ENCODE results near the gene DNAH17. TPM values are rescaled to one million over a fixed set of nuclear protein-coding genes. Genes with fewer than 3 reads are reported as not detected.

DNAH17 gene
- total RNA-seq, 1 experiment from 2014 or later, result not detected

GRCh38 chr17:78576389-78577112 is 645 bp downstream of the DNAH17 start:
- H3K36me3 ChIP-seq, result no peaks in the 10 kb centered on the region
- H3K4me1 ChIP-seq (replicated peaks), result no peaks in the 10 kb centered on the region
- H3K4me3 ChIP-seq, result no peak overlapping the region
- no peaks in the 10 kb centered on the region for H3K9me3 ChIP-seq (replicated peaks)
- no peak overlapping the region for H3K27ac ChIP-seq
- H3K27me3 ChIP-seq (replicated peaks), result no peaks in the 10 kb centered on the region
- no peak for DNase-seq (ENCODE audit: low read depth in 1 of 2, low spot score in 2 of 2)

DNA sequence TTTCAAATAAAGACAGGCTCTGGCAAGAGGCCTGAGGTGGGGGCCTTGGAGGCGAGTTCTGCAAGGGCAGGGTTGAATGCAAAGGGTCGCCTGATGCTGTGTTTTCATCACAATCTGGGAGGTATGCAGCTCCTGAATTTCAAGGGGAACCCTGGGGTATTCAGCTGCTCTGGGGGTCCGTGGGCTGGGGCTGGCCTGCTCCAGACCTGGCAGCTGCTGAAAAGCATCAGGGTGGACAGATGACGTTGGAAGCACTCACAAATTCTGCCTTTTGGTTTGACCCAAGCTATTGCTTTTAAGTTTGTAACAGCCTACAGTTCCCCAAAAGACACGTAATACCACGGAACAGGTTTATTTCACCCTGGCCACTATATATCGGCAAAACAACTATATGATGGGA is 1.3 kb downstream of the DNAH17 start:
- Histone ChIP-seq H3K36me3 (no peaks in the 10 kb centered on the region), H3K4me3 (no peak overlapping the region), H3K27me3 (replicated peaks) (no peaks in the 10 kb centered on the region), H3K27ac (no peak overlapping the region), H3K4me1 (replicated peaks) (no peaks in the 10 kb centered on the region), H3K9me3 (replicated peaks) (no peaks in the 10 kb centered on the region)
- no peak for DNase-seq (ENCODE audit: low read depth in 1 of 2, low spot score in 2 of 2)

- Histone ChIP-seq H3K4me1 (replicated peaks) (no peaks in the 10 kb centered on the region), H3K27ac (no peak overlapping the region), H3K4me3 (no peak overlapping the region), H3K9me3 (replicated peaks) (no peaks in the 10 kb centered on the region), H3K27me3 (replicated peaks) (no peaks in the 10 kb centered on the region), H3K36me3 (no peaks in the 10 kb centered on the region)
- DNase-seq (ENCODE audit: low read depth in 1 of 2, low spot score in 2 of 2), result no peak
These were observed 1.9 kb downstream of the DNAH17 start for GRCh38 chr17:78575340-78575739.

DNA sequence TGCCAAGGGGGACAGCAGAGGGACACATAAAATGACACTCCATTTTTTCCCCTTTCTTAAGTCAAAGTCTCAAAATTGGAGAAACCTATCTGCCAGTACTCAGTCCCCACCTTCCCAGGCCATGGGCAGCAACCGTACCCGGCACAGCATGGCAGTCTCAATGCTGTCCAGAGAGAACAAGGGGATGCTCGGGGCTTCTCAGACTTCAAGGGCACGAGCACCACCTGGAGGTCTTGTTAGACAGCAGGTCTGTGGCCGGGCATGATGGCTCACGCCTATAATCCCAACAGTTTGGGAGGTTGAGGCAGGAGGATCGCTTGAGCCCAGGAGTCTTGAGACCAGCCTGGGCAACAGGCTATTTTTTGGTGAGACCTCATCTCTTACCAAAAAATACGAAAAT is 3.2 kb downstream of the DNAH17 start:
- no peak for DNase-seq (ENCODE audit: low read depth in 1 of 2, low spot score in 2 of 2)
- no peak overlapping the region for H3K27ac ChIP-seq
- H3K4me1 ChIP-seq (replicated peaks), result no peaks in the 10 kb centered on the region
- H3K36me3 ChIP-seq, result no peaks in the 10 kb centered on the region
- H3K4me3 ChIP-seq, result no peak overlapping the region
- peaks cover 3% of the 10 kb centered on the region; the same call in 1 of the 2 replicates for H3K27me3 ChIP-seq (replicated peaks)
- H3K9me3 ChIP-seq (replicated peaks), result no peaks in the 10 kb centered on the region

DNA sequence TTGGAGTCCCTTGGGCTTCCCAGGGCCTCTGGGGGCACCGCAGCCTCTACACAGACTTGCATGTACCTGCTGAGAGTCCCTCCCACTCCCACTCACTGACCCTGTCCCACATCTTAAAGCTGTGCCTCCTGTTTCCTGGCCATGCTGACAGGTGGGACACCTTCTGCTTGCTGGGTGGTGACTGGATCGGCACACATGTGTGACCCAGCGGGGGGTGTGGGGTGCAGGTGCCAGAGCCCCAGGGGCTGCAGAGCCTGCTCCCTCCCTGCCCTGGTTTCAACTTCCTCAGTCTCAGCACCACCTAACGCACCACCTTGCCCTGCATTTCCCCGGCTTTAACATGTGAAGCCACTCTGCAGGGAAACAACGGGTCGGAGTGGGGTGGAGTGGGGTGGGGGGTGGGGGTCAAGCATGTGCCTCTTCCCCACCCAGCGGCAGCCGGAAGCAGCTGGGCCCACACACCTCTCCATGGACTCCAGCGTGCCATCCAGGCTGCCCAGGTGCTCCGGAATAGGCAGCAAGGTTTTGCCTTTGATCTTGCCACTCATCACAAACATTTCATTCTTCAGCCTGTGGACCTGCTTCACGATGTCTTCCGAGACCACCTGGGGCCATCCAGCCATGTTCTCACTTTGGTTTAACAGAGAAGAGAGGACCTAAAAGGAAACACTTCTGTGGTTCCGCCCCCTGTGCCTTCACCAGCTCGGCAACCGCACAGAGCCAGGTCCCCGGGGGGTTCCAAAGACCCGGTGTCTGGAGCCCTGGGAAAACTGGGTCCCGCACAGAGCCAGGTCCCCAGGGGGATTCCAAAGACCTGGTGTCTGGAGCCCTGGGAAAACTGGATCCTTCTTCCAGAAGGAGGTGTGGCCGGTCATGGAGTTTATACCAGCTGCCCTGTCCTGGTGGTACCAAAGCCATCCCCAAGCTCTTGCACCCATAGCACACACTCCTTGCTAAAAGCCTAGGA is 4.7 kb downstream of the DNAH17 start:
- Histone ChIP-seq H3K9me3 (replicated peaks) (no peaks in the 10 kb centered on the region), H3K27ac (no peak overlapping the region), H3K36me3 (no peaks in the 10 kb centered on the region), H3K4me3 (no peak overlapping the region), H3K27me3 (replicated peaks) (peaks cover 3% of the 10 kb centered on the region; the same call in 1 of the 2 replicates), H3K4me1 (replicated peaks) (no peaks in the 10 kb centered on the region)
- no peak for DNase-seq (ENCODE audit: low read depth in 1 of 2, low spot score in 2 of 2)

- no peak overlapping the region for H3K27ac ChIP-seq
- no peaks in the 10 kb centered on the region for H3K9me3 ChIP-seq (replicated peaks)
- H3K4me1 ChIP-seq (replicated peaks), result no peaks in the 10 kb centered on the region
- H3K36me3 ChIP-seq, result no peaks in the 10 kb centered on the region
- H3K4me3 ChIP-seq, result no peak overlapping the region
- peaks cover 10% of the 10 kb centered on the region; the same call in 1 of the 2 replicates for H3K27me3 ChIP-seq (replicated peaks)
- DNase-seq (ENCODE audit: low read depth in 1 of 2, low spot score in 2 of 2), result no peak
These were observed 5.9 kb downstream of the DNAH17 start for GRCh38 chr17:78571329-78571728.

GRCh38 chr17:78568494-78569115 is 8.6 kb downstream of the DNAH17 start:
- no peak overlapping the region for H3K27ac ChIP-seq
- no peak for DNase-seq (ENCODE audit: low read depth in 1 of 2, low spot score in 2 of 2)
- H3K36me3 ChIP-seq, result no peaks in the 10 kb centered on the region
- peaks cover 21% of the 10 kb centered on the region for H3K27me3 ChIP-seq (replicated peaks)
- H3K4me3 ChIP-seq, result no peak overlapping the region
- no peaks in the 10 kb centered on the region for H3K9me3 ChIP-seq (replicated peaks)
- H3K4me1 ChIP-seq (replicated peaks), result no peaks in the 10 kb centered on the region

GRCh38 chr17:78567991-78568390 is 9.2 kb downstream of the DNAH17 start:
- Histone ChIP-seq H3K36me3 (no peaks in the 10 kb centered on the region), H3K4me1 (replicated peaks) (no peaks in the 10 kb centered on the region), H3K27me3 (replicated peaks) (peaks cover 21% of the 10 kb centered on the region), H3K9me3 (replicated peaks) (no peaks in the 10 kb centered on the region), H3K4me3 (no peak overlapping the region), H3K27ac (no peak overlapping the region)
- DNase-seq (ENCODE audit: low read depth in 1 of 2, low spot score in 2 of 2), result no peak

DNA sequence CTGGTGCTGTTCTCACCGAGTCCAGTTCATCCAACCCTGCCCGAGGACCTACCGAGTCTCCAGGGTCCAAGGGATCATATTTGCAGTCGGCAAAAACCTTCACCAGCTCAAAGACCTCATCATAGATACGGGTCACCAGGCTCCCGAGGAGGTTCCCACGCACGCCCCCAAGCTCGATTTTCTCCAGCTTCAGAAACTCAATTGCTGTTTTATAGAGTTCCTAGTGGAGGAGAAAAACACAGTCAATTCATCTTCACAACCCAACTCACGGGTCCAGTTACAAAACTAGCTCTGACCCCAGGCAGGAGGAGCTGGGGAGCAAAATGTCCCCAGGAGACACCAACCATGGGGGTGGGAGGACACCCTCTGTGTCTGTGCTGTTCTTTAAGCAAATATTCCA is 10.2 kb downstream of the DNAH17 start:
- no peaks in the 10 kb centered on the region for H3K9me3 ChIP-seq (replicated peaks)
- no peak overlapping the region for H3K27ac ChIP-seq
- DNase-seq (ENCODE audit: low read depth in 1 of 2, low spot score in 2 of 2), result no peak
- H3K4me1 ChIP-seq (replicated peaks), result no peaks in the 10 kb centered on the region
- H3K27me3 ChIP-seq (replicated peaks), result peaks cover 21% of the 10 kb centered on the region
- no peaks in the 10 kb centered on the region for H3K36me3 ChIP-seq
- H3K4me3 ChIP-seq, result no peak overlapping the region

- peaks cover under 1% of the 10 kb centered on the region; the same call in 1 of the 2 replicates for H3K9me3 ChIP-seq (replicated peaks)
- no peak overlapping the region for H3K27ac ChIP-seq
- no peaks in the 10 kb centered on the region for H3K36me3 ChIP-seq
- H3K27me3 ChIP-seq (replicated peaks), result peaks cover 19% of the 10 kb centered on the region
- DNase-seq (ENCODE audit: low read depth in 1 of 2, low spot score in 2 of 2), result no peak
- H3K4me1 ChIP-seq (replicated peaks), result no peaks in the 10 kb centered on the region
- H3K4me3 ChIP-seq, result no peak overlapping the region
These were observed 13.7 kb downstream of the DNAH17 start for GRCh38 chr17:78563189-78564145.

DNA sequence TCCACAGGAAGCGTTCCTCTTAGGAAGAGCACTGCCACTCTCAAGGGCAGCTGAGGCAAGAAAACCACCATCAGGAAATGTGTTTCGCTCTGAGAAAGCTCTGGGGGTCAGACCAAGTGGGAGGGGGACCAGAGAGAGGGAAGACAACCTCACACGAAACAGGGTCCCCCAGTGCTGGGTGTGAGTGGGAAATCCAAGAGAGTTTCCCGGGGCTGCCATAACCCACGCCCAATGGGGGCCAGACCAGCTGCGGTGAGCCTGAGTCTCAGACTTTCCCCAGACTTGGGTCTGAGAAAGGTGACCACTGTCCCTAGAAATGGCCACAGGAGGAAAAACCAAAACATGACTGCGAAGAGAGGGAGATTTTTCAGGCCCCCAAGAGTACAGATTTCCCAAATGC is 14.5 kb downstream of the DNAH17 start:
- Histone ChIP-seq H3K9me3 (replicated peaks) (peaks cover 4% of the 10 kb centered on the region; the same call in 1 of the 2 replicates), H3K36me3 (no peaks in the 10 kb centered on the region), H3K4me3 (no peak overlapping the region), H3K27me3 (replicated peaks) (peaks cover 19% of the 10 kb centered on the region), H3K4me1 (replicated peaks) (no peaks in the 10 kb centered on the region), H3K27ac (no peak overlapping the region)
- no peak for DNase-seq (ENCODE audit: low read depth in 1 of 2, low spot score in 2 of 2)

- Histone ChIP-seq H3K4me3 (no peak overlapping the region), H3K9me3 (replicated peaks) (peaks cover 4% of the 10 kb centered on the region; the same call in 1 of the 2 replicates), H3K36me3 (no peaks in the 10 kb centered on the region), H3K27ac (no peak overlapping the region), H3K4me1 (replicated peaks) (no peaks in the 10 kb centered on the region), H3K27me3 (replicated peaks) (peaks cover 9% of the 10 kb centered on the region)
- no peak for DNase-seq (ENCODE audit: low read depth in 1 of 2, low spot score in 2 of 2)
These were observed 16.0 kb downstream of the DNAH17 start for GRCh38 chr17:78561166-78561565.

- H3K36me3 ChIP-seq, result no peaks in the 10 kb centered on the region
- no peak overlapping the region for H3K27ac ChIP-seq
- peaks cover 5% of the 10 kb centered on the region; the same call in 1 of the 2 replicates for H3K27me3 ChIP-seq (replicated peaks)
- no peak overlapping the region for H3K4me3 ChIP-seq
- H3K9me3 ChIP-seq (replicated peaks), result peaks cover 4% of the 10 kb centered on the region; the same call in 1 of the 2 replicates
- DNase-seq (ENCODE audit: low read depth in 1 of 2, low spot score in 2 of 2), result no peak
- H3K4me1 ChIP-seq (replicated peaks), result no peaks in the 10 kb centered on the region
These were observed 16.5 kb downstream of the DNAH17 start for GRCh38 chr17:78560731-78561130.
